Brain microvascular endothelial cell (primary cell): ENCODE data around the gene RUFY1.
A peak's percentile ranks its signal among the peaks of the same experiment; 100 is the strongest.

ENCODE experiments used
- DNase-seq: peaks from one replicate; pipeline ENCODE4 v3.0.0-alpha.2; 2020
- H3K27ac ChIP-seq: fragments of 250-450 bp; sonication (Bioruptor Pico); 2 replicates; pipeline ENCODE4 v1.5.1; 2020; ENCODE audit warnings: mild to moderate bottlenecking, moderate library complexity
- H3K27me3 ChIP-seq: fragments of 250-450 bp; sonication (Bioruptor Pico); replicated peaks from 2 replicates; pipeline ENCODE4 v1.5.1; 2020; ENCODE audit warnings: mild to moderate bottlenecking
- H3K36me3 ChIP-seq: fragments of 250-450 bp; sonication (Bioruptor Pico); replicated peaks from 2 replicates; pipeline ENCODE4 v1.5.1; 2020; ENCODE audit warnings: mild to moderate bottlenecking
- H3K4me3 ChIP-seq: 2 replicates; pipeline ENCODE4 v1.5.1; 2011; ENCODE audit warnings: low read depth, mild to moderate bottlenecking, control low read depth, low read length, moderate library complexity
- in situ Hi-C: cut with HindIII; loops from 2 replicates; pipeline ENCODE4 v1.10.0; 2017; ENCODE audit warnings: low sequenced_read_pairs, low pct_ligation_motif_present
- TF ChIP-seq, protein P1 (sequence below): IDR thresholded peaks from 2 replicates; pipeline ENCODE4 v1.5.1; 2011; ENCODE audit warnings: low read depth, mild to moderate bottlenecking, moderate library complexity, low read length, control low read depth, inconsistent platforms; ENCODE audit errors: missing control alignments

Gene RUFY1

DNA sequence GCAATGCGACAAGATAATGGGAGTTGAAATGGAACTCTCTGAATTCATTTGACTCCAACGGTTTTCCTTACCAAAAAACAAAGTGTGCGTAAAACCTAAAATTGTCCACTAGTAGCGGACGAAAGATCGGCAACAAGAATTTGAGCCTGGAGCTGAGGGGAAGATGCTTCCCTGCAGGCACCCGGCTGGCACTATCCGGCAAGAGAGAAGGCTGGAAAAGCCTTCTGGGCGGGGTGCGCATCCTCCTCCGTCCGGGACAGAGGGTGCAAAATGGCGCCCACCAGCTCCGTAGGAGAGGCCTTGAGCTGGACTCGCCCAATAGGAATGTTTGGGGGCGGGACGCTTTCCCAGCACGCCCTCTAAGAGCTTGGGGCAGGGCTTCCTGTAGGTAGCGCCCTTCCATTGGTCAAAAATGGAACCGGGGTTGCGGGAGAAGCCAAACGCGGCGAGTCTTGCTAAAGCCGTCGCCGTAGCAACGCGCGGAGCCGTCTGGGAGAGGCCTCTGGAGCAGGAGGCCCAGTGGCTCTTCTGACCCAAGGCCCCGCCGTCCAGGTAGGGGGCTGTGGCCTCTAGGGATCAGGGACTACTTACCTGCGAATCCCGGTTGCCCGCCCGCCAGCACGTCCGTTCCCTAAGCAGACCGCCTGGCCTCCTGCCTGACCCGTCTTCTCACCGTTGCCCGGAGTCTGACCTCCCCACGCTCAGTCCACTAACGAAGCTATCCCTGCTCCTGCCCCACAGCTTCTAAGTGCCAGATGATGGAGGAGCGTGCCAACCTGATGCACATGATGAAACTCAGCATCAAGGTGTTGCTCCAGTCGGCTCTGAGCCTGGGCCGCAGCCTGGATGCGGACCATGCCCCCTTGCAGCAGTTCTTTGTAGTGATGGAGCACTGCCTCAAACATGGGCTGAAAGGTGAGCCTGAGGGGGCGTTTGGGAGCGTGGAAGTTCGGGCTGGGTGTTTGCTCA lies 9.2 kb downstream of the RUFY1 start:
- Histone ChIP-seq H3K4me3 (peak overlapping the region; percentile 81), H3K27me3 (no peaks in the 10 kb centered on the region), H3K36me3 (peaks cover 18% of the 10 kb centered on the region), H3K27ac (peak overlapping the region; percentile 65)
- in situ Hi-C loops, result no loop called here
- TF ChIP-seq, protein P1, sequence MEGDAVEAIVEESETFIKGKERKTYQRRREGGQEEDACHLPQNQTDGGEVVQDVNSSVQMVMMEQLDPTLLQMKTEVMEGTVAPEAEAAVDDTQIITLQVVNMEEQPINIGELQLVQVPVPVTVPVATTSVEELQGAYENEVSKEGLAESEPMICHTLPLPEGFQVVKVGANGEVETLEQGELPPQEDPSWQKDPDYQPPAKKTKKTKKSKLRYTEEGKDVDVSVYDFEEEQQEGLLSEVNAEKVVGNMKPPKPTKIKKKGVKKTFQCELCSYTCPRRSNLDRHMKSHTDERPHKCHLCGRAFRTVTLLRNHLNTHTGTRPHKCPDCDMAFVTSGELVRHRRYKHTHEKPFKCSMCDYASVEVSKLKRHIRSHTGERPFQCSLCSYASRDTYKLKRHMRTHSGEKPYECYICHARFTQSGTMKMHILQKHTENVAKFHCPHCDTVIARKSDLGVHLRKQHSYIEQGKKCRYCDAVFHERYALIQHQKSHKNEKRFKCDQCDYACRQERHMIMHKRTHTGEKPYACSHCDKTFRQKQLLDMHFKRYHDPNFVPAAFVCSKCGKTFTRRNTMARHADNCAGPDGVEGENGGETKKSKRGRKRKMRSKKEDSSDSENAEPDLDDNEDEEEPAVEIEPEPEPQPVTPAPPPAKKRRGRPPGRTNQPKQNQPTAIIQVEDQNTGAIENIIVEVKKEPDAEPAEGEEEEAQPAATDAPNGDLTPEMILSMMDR, result no peak
- DNase-seq, result peak; percentile 98

DNA sequence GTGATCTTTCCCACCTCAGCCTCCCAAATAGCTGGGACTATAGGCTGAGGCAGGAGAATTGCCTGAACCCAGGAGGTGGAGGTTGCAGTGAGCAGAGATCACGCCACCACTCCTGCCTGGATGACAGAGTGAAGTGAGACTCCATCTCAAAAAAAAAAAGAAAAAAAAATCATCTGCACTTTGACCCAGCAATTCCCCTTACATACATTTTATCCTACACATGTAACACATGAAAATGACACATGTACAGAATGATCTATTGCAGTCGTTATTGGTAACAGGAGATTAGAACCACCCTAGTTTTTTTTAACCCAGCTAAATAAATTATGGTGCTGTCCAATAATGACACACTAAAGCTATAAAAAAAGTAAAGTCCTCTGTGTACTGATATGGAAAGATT lies 14.2 kb downstream of the RUFY1 start:
- TF ChIP-seq, protein P1, result no peak
- no peak overlapping the region for H3K4me3 ChIP-seq
- in situ Hi-C loops, result no loop called here
- no peaks in the 10 kb centered on the region for H3K27me3 ChIP-seq
- H3K27ac ChIP-seq, result no peak overlapping the region
- H3K36me3 ChIP-seq, result peaks cover 29% of the 10 kb centered on the region
- DNase-seq, result no peak

DNA sequence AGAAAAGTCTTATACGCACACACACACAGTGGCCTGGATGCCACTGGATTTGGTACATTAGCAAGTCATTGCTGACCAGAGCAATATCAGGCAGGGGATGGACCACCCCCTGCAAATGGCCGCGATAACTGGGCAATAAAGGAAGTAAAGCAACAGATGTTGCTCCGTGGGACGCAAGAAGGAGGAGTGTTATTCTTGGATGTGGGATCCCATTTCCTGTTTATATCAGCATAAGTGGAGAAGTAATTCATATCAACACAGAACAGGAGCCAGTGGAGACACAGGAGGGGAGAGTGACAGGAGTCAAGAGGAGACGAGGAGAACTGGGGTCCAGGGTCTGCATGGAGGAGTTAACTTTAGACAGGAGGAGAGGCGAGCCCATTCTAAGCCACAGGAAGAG lies 18.4 kb downstream of the RUFY1 start:
- in situ Hi-C loops, result no loop called here
- no peak overlapping the region for H3K27ac ChIP-seq
- peaks cover 38% of the 10 kb centered on the region for H3K36me3 ChIP-seq
- peak; percentile 25 for DNase-seq
- no peak overlapping the region for H3K4me3 ChIP-seq
- TF ChIP-seq, protein P1, result no peak
- H3K27me3 ChIP-seq, result no peaks in the 10 kb centered on the region

DNA sequence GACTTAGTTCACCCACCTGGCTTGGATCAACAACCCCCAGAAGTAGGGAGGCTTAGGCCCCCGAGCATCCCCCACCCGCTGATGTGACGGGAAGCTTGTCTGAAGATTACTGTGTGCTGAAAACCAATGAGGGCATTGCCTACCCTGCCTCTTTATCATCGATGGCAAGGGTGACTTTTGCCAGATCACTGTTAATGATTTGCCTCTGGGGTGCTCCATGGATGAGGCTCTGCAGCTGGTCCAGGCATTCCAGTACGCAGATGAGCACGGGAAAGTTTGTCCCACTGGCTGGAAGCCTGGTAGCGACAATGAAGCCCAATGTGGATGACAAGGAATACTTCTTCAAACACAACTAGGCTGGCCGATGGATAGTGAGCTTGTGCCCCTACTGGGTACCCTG lies 22.0 kb downstream of the RUFY1 start:
- H3K36me3 ChIP-seq, result peaks cover 46% of the 10 kb centered on the region
- DNase-seq, result no peak
- H3K27ac ChIP-seq, result no peak overlapping the region
- TF ChIP-seq, protein P1, result no peak
- in situ Hi-C loops, result no loop called here
- H3K27me3 ChIP-seq, result no peaks in the 10 kb centered on the region
- H3K4me3 ChIP-seq, result no peak overlapping the region

DNA sequence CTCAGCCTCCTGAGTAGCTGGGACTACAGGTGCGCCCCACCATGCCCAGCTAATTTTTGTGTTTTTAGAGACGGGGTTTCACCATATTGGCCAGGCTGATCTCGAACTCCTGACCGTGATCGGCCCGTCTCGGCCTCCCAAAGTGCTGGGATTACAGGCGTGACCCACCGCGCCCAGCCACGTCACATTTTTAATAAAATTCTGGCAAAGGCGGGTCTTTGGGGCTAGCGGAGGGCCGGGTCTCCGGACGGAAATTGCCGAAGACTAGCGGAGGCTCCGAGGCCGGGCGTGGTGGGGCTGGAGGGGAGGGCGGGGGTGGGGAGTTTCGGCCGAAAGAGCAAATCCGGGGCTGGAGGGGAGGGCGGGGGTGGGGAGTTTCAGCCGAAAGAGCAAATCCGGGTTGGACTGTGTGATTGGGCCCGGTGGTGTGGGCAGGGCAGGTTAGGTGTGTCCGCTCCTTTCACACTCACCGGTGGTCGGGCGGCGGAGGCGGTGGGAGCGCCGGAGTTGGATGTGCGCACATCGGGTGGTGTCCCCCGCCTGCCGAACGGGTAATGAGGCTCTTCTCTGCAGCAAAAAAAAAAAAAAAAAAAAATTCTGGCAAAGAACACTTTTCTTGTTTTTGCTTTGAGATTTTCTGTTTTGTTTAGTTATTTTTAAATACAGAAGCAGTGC lies 27.1 kb downstream of the RUFY1 start:
- no peak for DNase-seq
- in situ Hi-C loops, result no loop called here
- no peaks in the 10 kb centered on the region for H3K27me3 ChIP-seq
- TF ChIP-seq, protein P1, result no peak
- no peak overlapping the region for H3K27ac ChIP-seq
- H3K36me3 ChIP-seq, result peaks cover 32% of the 10 kb centered on the region
- no peak overlapping the region for H3K4me3 ChIP-seq
